Ovary (tissue), 9 donors: ENCODE data around the gene PTPRQ. TPM values are rescaled to one million over a fixed set of nuclear protein-coding genes. Genes with fewer than 3 reads are reported as not detected.

Experiments
- DNase-seq, 5 donors: peaks; one replicate each; pipeline ENCODE4 v3.0.0-alpha.2; 2019 to 2020
- H3K27ac ChIP-seq, 2 donors: fragments of 200-600 bp; one replicate each; pipeline versions ENCODE4 v1.5.1 to v1.8.0; 2019 to 2022
- H3K27me3 ChIP-seq: fragments of 200-600 bp; one replicate; pipeline ENCODE4 v1.8.0; 2022
- H3K36me3 ChIP-seq: fragments of 200-600 bp; sonication (generic); one replicate; pipeline ENCODE4 v1.5.1; 2019
- H3K4me1 ChIP-seq: one replicate; pipeline ENCODE4 v1.8.1; 2013; ENCODE audit warnings: mild to moderate bottlenecking, moderate library complexity; ENCODE audit not compliant: insufficient read depth
- H3K4me3 ChIP-seq: fragments of 200-600 bp; sonication (generic); one replicate; pipeline ENCODE4 v1.5.1; 2017
- H3K9me3 ChIP-seq, 2 donors: fragments of 200-600 bp in 1 of 2; sonication (generic) in 1 of 2; one replicate each; pipeline versions ENCODE4 v1.5.1 to v1.8.1; 2013 to 2019; ENCODE audit warnings: mild to moderate bottlenecking in 1 of 2, moderate library complexity in 1 of 2
- CTCF ChIP-seq, 3 donors: fragments of 450-650 bp in 2 of 3; fragments of 200-600 bp in 1 of 3; IDR thresholded peaks; one replicate each; pipeline versions ENCODE4 v1.5.1 to v1.8.0; 2016 to 2022; ENCODE audit warnings: antibody characterized with exemption in 3 of 3, mild to moderate bottlenecking in 1 of 3
- EP300 ChIP-seq: sonication (generic); formaldehyde crosslinking; IDR thresholded peaks from one replicate; pipeline ENCODE4 v1.6.1; 2017; ENCODE audit warnings: antibody characterized with exemption
- POLR2A ChIP-seq: fragments of 450-650 bp; IDR thresholded peaks from one replicate; pipeline ENCODE4 v1.6.1; 2017; ENCODE audit warnings: antibody characterized with exemption, mild to moderate bottlenecking, moderate library complexity
- WGBS, 3 donors: extraction: QIAGEN DNeasy Blood & Tissue Kit in 1 of 3; methylation state at CpG; one replicate each; pipeline versions ENCODE4 v1.1.5 to v1.1.7; 2013 to 2017; 5-methylcytosine and 5-hydroxymethylcytosine counted together
- intact Hi-C, 4 donors: fragments of 100-400 bp; cut with DNase I; formaldehyde crosslinking; loops; one replicate each; pipeline versions ENCODE4 v1.11.0 to v1.15.1; 2022 to 2023
- polyA plus RNA-seq, 2 donors: library from polyadenylated mRNA; stranded (reverse); fragments of 200-250 nt in 1 of 2; fragments of 350-450 nt in 1 of 2; fragmentation: Illumina TruSeq in 1 of 2; extraction: RNeasy Lipid Tissue Mini Kit (QIAGEN cat#74804) in 1 of 2; gene quantifications; one replicate each; pipeline ENCODE4 v1.2.3, GENCODE V29; 2013 to 2014
- total RNA-seq, 7 donors: library from RNA; depleted of rRNA in 2 of 7; stranded (reverse); fragments of >200 nt in 2 of 7; fragmentation: NEBNext Ultra II Directional in 3 of 7; extraction: Animal tissue kit (Norgen Biotek cat#: 25700) in 3 of 7; gene quantifications; one replicate each; pipeline versions ENCODE4 v1.1.0 to v1.2.4, GENCODE V29; 2016 to 2023
- donor health status: DM: no; HTN: no; CAD: no; lungs with moderate emphysema.
- donor health status: DM: no; HTN: no; CAD: no.
- donor health status: Bipolar disorder and iron deficiency.
- donor health status: DM: yes; HTN: yes; CAD: no.
- donor health status: DM: no; HTN: no; CAD: no.
- donor health status: DM: yes; HTN: yes; CAD: no.

The PTPRQ gene
- total and polyA plus RNA-seq, 9 donors = 0.05 to 18.8 (median 0.23) TPM

- Histone ChIP-seq H3K36me3 (no peaks in the 10 kb centered on the region), H3K4me3 (no peak overlapping the region), H3K27ac (no peak overlapping the region), H3K4me1 (no peaks in the 10 kb centered on the region), H3K9me3 (no peaks in the 10 kb centered on the region), H3K27me3 (no peaks in the 10 kb centered on the region)
- no peak for DNase-seq
- 86 to 91% (median 89%) methylated on average over 2 of the region's 2 CpGs for WGBS, 3 donors
- intact Hi-C loops = no loop called here
- TF ChIP-seq EP300 (no peak), POLR2A (no peak), CTCF (IDR thresholded peaks at IDR 0.05) (no peak)
Observed at GRCh38 chr12:80700327-80700726, 256.3 kb downstream of the PTPRQ start.

DNA sequence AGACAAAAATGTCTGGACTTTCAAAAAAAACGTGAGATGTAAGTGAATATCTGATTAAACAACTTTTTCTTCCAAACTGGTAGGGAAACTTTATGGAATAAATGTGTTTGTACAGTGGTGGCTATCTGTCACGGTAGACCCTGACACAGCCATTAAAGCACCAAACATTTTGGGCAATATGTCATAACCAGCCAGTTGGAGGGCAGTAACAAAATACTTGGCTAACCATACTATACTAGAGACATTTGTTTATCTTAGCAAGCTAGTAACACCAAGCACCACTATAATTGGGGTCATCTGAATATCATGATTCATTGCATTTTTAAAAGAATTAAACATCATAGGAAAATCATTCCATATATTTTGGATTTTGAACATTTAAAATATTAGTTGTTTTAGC, 257.4 kb downstream of the PTPRQ start:
- 75 to 84% (median 82%) methylated on average over 2 of the region's 2 CpGs for WGBS, 3 donors
- no peaks in the 10 kb centered on the region for H3K27me3 ChIP-seq
- no peaks in the 10 kb centered on the region for H3K4me1 ChIP-seq
- intact Hi-C loops = no loop called here
- TF ChIP-seq CTCF (IDR thresholded peaks at IDR 0.05) (no peak), POLR2A (no peak), EP300 (no peak)
- no peak for DNase-seq
- H3K27ac ChIP-seq = no peak overlapping the region
- no peak overlapping the region for H3K4me3 ChIP-seq
- no peaks in the 10 kb centered on the region for H3K36me3 ChIP-seq
- no peaks in the 10 kb centered on the region for H3K9me3 ChIP-seq

DNA sequence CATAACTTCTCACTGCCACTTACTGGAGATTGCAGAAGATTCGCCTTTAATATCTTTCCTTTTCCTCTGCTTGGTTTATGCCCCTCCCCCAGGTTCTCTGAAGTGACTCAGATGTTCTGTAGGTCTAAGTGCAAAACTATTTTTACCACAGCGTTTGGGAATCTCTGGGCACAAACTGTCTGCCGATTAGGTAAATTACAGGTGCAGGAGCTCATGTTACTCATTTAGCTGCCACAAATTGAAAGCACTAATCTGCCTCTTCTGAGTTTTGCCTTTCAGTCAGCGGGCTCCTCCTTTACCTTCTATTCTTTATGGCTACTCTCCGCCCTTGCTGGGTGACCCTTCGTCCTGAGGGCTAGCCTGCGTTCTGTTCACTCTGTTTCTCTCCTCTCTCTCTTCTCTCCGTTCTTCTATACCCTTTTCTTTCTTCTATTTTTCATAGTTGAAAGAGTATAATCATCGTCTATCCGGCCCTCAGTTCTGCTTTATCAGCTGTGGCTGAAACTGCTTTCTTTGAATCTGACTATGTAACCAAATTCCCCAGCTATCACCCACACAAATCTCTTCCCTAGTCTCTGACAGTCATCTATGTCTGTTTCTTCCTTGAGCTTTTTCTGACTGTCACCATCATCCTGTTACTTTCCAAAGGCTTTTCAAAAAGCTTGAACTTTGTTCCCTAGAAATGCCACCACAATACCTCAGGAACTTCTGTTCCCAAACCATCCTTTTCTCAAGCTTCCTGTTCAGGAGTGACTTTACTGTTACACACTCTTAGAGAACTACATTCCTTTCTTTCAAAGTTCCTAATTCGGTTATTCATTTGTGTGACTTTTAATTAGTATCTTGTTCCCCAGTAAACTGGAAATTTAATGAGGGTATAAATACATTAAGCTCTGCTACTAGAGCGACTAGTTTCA, 259.1 kb downstream of the PTPRQ start:
- Histone ChIP-seq H3K27me3 (no peaks in the 10 kb centered on the region), H3K4me3 (no peak overlapping the region), H3K4me1 (no peaks in the 10 kb centered on the region), H3K27ac (no peak overlapping the region), H3K9me3 (no peaks in the 10 kb centered on the region), H3K36me3 (no peaks in the 10 kb centered on the region)
- intact Hi-C loops = no loop called here
- WGBS, 3 donors = 67 to 77% (median 73%) methylated on average over 12 of the region's 12 CpGs
- DNase-seq = no peak
- no peak for TF ChIP-seq POLR2A
- no peak for TF ChIP-seq CTCF (IDR thresholded peaks at IDR 0.05)
- TF ChIP-seq EP300 = no peak

DNA sequence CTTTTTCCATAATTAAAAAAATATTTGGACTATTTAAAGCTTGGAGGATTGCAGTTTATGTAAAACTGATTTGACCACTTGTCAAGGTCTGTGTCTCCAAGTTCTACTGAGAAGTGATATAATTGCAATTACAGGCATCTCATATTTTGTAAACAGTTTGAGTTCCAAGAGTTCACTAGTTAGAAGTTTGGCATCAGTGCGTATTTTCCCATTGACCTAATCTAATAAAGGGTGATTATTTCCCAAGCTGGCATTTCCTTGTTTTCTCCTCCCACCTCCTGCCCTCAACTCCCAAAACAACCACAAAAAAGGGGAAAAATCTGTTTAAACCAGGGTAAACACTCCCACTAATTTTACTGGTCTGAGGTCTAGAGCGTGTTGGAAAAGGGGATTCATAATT, 260.4 kb downstream of the PTPRQ start:
- TF ChIP-seq CTCF (IDR thresholded peaks at IDR 0.05) = no peak
- no peak for TF ChIP-seq POLR2A
- TF ChIP-seq EP300 = no peak
- peaks cover 0 to 4% of the 10 kb centered on the region in 2 donors for H3K9me3 ChIP-seq
- no peaks in the 10 kb centered on the region for H3K36me3 ChIP-seq
- no peaks in the 10 kb centered on the region for H3K4me1 ChIP-seq
- H3K27ac ChIP-seq = no peak overlapping the region
- intact Hi-C loops = no loop called here
- H3K27me3 ChIP-seq = no peaks in the 10 kb centered on the region
- no peak for DNase-seq
- no peak overlapping the region for H3K4me3 ChIP-seq
- 12 to 34% (median 17%) methylated on average over 2 of the region's 2 CpGs for WGBS, 3 donors
